HepG2 (cell line): ENCODE results near the gene CXCL17. TPM values are rescaled to one million over a fixed set of nuclear protein-coding genes. Genes with fewer than 3 reads are reported as not detected.

Experiments used
- FOXP1 ChIP-seq, 2 experiments: fragments of 450-650 bp in 1 of 2; IDR thresholded peaks; 2 replicates each; pipeline ENCODE4 v1.6.1; 2017 to 2018; ENCODE audit warnings: antibody characterized with exemption in 1 of 2
- GATAD2A ChIP-seq: IDR thresholded peaks from 2 replicates; pipeline ENCODE4 v1.6.1; 2016
- HNF4A ChIP-seq: sonication (generic); formaldehyde crosslinking; IDR thresholded peaks from 2 replicates; pipeline ENCODE4 v1.4.0; 2020; ENCODE audit warnings: missing genetic modification reagents
- IKZF4 ChIP-seq: sonication (generic); formaldehyde crosslinking; IDR thresholded peaks from 2 replicates; pipeline ENCODE4 v1.5.1; 2020; ENCODE audit warnings: borderline replicate concordance, mild to moderate bottlenecking, low read depth, missing genetic modification reagents; ENCODE audit errors: not compliant biosample characterization
- KLF13 ChIP-seq: sonication (generic); formaldehyde crosslinking; IDR thresholded peaks from 2 replicates; pipeline ENCODE4 v1.4.0; 2020; ENCODE audit warnings: mild to moderate bottlenecking, missing genetic modification reagents
- MTA1 ChIP-seq: sonication (generic); formaldehyde crosslinking; IDR thresholded peaks from 2 replicates; pipeline ENCODE4 v1.4.0; 2020; ENCODE audit warnings: missing genetic modification reagents, mild to moderate bottlenecking, borderline replicate concordance
- MTF2 ChIP-seq: sonication (generic); formaldehyde crosslinking; IDR thresholded peaks from 2 replicates; pipeline ENCODE4 v1.5.0; 2020; ENCODE audit warnings: missing genetic modification reagents, borderline replicate concordance
- NFYC ChIP-seq: IDR thresholded peaks from 2 replicates; pipeline ENCODE4 v1.6.1; 2016; ENCODE audit warnings: missing genetic modification reagents, missing compliant biosample characterization
- SIN3A ChIP-seq: IDR thresholded peaks from 2 replicates; pipeline ENCODE4 v1.6.1; 2011; ENCODE audit warnings: low read depth, mild to moderate bottlenecking, control low read depth, low read length, borderline replicate concordance
- SIX4 ChIP-seq: sonication (generic); formaldehyde crosslinking; IDR thresholded peaks from 2 replicates; pipeline ENCODE4 v1.4.0; 2020; ENCODE audit warnings: missing genetic modification reagents
- TCF12 ChIP-seq, 2 experiments: fragments of 450-650 bp in 1 of 2; sonication (generic) in 1 of 2; formaldehyde crosslinking in 1 of 2; IDR thresholded peaks; 2 replicates each; pipeline versions ENCODE4 v1.6.1 to v1.8.0; 2017 to 2022; ENCODE audit warnings: antibody characterized with exemption in 1 of 2, mild to moderate bottlenecking in 1 of 2, missing genetic modification reagents in 1 of 2, moderate library complexity in 1 of 2
- THYN1 ChIP-seq: sonication (generic); formaldehyde crosslinking; IDR thresholded peaks from 2 replicates; pipeline ENCODE4 v1.8.1; 2023; ENCODE audit warnings: low read depth, mild to moderate bottlenecking, moderate library complexity, missing genetic modification reagents, borderline replicate concordance
- WIZ ChIP-seq: sonication (generic); formaldehyde crosslinking; IDR thresholded peaks from 2 replicates; pipeline ENCODE4 v1.5.1; 2020; ENCODE audit warnings: mild to moderate bottlenecking, missing genetic modification reagents
- ZFP36 ChIP-seq: fragments of 150-350 bp; IDR thresholded peaks from 2 replicates; pipeline ENCODE4 v1.6.1; 2018; ENCODE audit warnings: borderline replicate concordance, low read length, low read depth; ENCODE audit not compliant: partially characterized antibody
- ZNF180 ChIP-seq: sonication (generic); formaldehyde crosslinking; IDR thresholded peaks from 2 replicates; pipeline ENCODE4 v1.4.0; 2020; ENCODE audit warnings: low read depth, missing genetic modification reagents, borderline replicate concordance
- ZNF260 ChIP-seq: sonication (generic); formaldehyde crosslinking; IDR thresholded peaks from 2 replicates; pipeline ENCODE4 v1.4.0; 2020; ENCODE audit warnings: missing genetic modification reagents, low read depth, mild to moderate bottlenecking, borderline replicate concordance
- polyA plus RNA-seq, 8 experiments: library from polyadenylated mRNA; depleted of rRNA in 3 of 8; stranded (reverse) in 7 of 8; unstranded in 1 of 8; fragments of >200 nt; fragmentation: Illumina TruSeq in 4 of 8; extraction: Trizol in 4 of 8; gene quantifications; 2 replicates each; pipeline versions ENCODE4 v1.2.1 to v1.2.3, GENCODE V29; 2011 to 2016; ENCODE audit warnings: low read depth in 4 of 8, missing spikeins in 1 of 8, mixed read lengths in 1 of 8; ENCODE audit not compliant: insufficient read depth in 1 of 8
- total RNA-seq, 5 experiments: library from RNA; depleted of rRNA; stranded (reverse); fragments of >200 nt; fragmentation: Illumina TruSeq; extraction: Trizol; gene quantifications; 2 replicates each; pipeline ENCODE4 v1.2.3, GENCODE V29; 2016; ENCODE audit warnings: low read depth in 1 of 5
- TF ChIP-seq, protein P1 (sequence below): IDR thresholded peaks from 2 replicates; pipeline ENCODE4 v1.6.1; 2018; ENCODE audit warnings: missing genetic modification reagents
- TF ChIP-seq, protein P2 (sequence below): sonication (generic); formaldehyde crosslinking; IDR thresholded peaks from 2 replicates; pipeline ENCODE4 v1.4.0; 2020; ENCODE audit warnings: missing genetic modification reagents, borderline replicate concordance
- TF ChIP-seq, protein P3 (sequence below): conservative IDR thresholded peaks from 2 replicates; pipeline ENCODE4 v1.6.1; 2018; ENCODE audit warnings: missing genetic modification reagents
- TF ChIP-seq, protein P4 (sequence below): IDR thresholded peaks from 2 replicates; pipeline ENCODE4 v1.6.1; 2016
- TF ChIP-seq, protein P5 (sequence below): sonication (generic); formaldehyde crosslinking; IDR thresholded peaks from 2 replicates; pipeline ENCODE4 v1.9.0; 2021; ENCODE audit warnings: missing genetic modification reagents, borderline replicate concordance

CXCL17 gene
- total and polyA plus RNA-seq, 2 of the 13 experiments (the other 11 are each of a cell fraction or from before 2014, with no cell fraction given), result 0.12 TPM; not detected in 1

DNA sequence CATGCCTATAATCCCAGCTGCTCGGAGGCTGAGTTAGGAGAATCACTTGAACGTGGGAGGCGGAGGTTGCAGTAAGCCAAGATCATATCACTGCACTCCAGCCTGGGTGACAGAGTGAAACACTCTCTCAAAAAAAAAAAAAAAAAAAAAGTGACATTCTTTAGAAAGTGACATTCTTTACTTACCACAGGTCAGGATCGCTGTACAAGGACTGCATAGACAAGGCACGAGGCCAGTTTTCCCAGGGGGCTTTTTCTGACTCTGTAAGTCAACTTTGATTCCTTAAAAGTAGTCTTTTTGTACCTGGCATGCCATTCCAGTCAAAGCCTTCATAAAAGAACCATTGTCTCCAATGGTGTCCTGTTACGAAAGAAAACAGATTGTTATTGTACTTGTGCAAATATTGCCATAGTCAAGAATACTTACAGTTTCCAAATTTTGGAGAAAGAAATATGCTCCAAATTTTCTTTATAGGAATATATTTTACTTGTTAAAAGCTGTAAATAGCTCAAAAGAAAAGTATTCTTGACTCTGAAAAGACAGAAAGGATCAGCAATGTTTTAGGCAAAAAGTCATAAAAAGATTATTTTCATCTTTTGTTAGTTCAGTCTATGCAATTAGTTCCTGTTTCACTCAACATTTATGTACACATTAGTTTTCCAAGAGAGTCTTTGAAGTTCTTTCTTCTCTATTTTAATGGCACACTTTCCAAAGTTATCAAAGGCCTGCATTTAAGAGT, 46.2 kb upstream of the CXCL17 start (continued):
- TF ChIP-seq, protein P1, sequence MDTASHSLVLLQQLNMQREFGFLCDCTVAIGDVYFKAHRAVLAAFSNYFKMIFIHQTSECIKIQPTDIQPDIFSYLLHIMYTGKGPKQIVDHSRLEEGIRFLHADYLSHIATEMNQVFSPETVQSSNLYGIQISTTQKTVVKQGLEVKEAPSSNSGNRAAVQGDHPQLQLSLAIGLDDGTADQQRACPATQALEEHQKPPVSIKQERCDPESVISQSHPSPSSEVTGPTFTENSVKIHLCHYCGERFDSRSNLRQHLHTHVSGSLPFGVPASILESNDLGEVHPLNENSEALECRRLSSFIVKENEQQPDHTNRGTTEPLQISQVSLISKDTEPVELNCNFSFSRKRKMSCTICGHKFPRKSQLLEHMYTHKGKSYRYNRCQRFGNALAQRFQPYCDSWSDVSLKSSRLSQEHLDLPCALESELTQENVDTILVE (CRISPR knock-in tag), result no peak; the same call in 1 of the 2 replicates
- TF ChIP-seq MTA1 (no peak), THYN1 (no peak), WIZ (CRISPR knock-in tag) (no peak), ZNF260 (no peak), SIN3A (no peak), HNF4A (CRISPR knock-in tag) (peak; percentile 60), SIX4 (CRISPR knock-in tag) (peak; percentile 91), IKZF4 (CRISPR knock-in tag) (no peak), KLF13 (CRISPR knock-in tag) (no peak), FOXP1 (IDR thresholded peaks at IDR 0.05) (no peak), FOXP1 (CRISPR knock-in tag; IDR thresholded peaks at IDR 0.05) (peak; percentile 49; the same call in 1 of the 2 replicates), ZFP36 (no peak), MTF2 (CRISPR knock-in tag) (no peak), TCF12 (IDR thresholded peaks at IDR 0.05) (no peak), TCF12 (CRISPR knock-in tag; IDR thresholded peaks at IDR 0.05) (0 out of 2 replicates have a peak, but pooled peaks have one; percentile 25), NFYC (CRISPR knock-in tag) (no peak), ZNF180 (CRISPR knock-in tag) (no peak), GATAD2A (peak; percentile 91)
- TF ChIP-seq, protein P2, sequence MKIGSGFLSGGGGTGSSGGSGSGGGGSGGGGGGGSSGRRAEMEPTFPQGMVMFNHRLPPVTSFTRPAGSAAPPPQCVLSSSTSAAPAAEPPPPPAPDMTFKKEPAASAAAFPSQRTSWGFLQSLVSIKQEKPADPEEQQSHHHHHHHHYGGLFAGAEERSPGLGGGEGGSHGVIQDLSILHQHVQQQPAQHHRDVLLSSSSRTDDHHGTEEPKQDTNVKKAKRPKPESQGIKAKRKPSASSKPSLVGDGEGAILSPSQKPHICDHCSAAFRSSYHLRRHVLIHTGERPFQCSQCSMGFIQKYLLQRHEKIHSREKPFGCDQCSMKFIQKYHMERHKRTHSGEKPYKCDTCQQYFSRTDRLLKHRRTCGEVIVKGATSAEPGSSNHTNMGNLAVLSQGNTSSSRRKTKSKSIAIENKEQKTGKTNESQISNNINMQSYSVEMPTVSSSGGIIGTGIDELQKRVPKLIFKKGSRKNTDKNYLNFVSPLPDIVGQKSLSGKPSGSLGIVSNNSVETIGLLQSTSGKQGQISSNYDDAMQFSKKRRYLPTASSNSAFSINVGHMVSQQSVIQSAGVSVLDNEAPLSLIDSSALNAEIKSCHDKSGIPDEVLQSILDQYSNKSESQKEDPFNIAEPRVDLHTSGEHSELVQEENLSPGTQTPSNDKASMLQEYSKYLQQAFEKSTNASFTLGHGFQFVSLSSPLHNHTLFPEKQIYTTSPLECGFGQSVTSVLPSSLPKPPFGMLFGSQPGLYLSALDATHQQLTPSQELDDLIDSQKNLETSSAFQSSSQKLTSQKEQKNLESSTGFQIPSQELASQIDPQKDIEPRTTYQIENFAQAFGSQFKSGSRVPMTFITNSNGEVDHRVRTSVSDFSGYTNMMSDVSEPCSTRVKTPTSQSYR (CRISPR knock-in tag), result peak; percentile 35; the same call in 1 of the 2 replicates
- TF ChIP-seq, protein P3, sequence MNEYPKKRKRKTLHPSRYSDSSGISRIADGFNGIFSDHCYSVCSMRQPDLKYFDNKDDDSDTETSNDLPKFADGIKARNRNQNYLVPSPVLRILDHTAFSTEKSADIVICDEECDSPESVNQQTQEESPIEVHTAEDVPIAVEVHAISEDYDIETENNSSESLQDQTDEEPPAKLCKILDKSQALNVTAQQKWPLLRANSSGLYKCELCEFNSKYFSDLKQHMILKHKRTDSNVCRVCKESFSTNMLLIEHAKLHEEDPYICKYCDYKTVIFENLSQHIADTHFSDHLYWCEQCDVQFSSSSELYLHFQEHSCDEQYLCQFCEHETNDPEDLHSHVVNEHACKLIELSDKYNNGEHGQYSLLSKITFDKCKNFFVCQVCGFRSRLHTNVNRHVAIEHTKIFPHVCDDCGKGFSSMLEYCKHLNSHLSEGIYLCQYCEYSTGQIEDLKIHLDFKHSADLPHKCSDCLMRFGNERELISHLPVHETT, result no peak
- TF ChIP-seq, protein P4, sequence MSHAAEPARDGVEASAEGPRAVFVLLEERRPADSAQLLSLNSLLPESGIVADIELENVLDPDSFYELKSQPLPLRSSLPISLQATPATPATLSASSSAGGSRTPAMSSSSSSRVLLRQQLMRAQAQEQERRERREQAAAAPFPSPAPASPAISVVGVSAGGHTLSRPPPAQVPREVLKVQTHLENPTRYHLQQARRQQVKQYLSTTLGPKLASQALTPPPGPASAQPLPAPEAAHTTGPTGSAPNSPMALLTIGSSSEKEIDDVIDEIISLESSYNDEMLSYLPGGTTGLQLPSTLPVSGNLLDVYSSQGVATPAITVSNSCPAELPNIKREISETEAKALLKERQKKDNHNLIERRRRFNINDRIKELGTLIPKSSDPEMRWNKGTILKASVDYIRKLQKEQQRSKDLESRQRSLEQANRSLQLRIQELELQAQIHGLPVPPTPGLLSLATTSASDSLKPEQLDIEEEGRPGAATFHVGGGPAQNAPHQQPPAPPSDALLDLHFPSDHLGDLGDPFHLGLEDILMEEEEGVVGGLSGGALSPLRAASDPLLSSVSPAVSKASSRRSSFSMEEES, result peak; percentile 54
- TF ChIP-seq, protein P5, sequence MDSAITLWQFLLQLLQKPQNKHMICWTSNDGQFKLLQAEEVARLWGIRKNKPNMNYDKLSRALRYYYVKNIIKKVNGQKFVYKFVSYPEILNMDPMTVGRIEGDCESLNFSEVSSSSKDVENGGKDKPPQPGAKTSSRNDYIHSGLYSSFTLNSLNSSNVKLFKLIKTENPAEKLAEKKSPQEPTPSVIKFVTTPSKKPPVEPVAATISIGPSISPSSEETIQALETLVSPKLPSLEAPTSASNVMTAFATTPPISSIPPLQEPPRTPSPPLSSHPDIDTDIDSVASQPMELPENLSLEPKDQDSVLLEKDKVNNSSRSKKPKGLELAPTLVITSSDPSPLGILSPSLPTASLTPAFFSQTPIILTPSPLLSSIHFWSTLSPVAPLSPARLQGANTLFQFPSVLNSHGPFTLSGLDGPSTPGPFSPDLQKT (CRISPR knock-in tag), result no peak
